ENCODE measurements around the gene WBP2.

WBP2 gene

DNA sequence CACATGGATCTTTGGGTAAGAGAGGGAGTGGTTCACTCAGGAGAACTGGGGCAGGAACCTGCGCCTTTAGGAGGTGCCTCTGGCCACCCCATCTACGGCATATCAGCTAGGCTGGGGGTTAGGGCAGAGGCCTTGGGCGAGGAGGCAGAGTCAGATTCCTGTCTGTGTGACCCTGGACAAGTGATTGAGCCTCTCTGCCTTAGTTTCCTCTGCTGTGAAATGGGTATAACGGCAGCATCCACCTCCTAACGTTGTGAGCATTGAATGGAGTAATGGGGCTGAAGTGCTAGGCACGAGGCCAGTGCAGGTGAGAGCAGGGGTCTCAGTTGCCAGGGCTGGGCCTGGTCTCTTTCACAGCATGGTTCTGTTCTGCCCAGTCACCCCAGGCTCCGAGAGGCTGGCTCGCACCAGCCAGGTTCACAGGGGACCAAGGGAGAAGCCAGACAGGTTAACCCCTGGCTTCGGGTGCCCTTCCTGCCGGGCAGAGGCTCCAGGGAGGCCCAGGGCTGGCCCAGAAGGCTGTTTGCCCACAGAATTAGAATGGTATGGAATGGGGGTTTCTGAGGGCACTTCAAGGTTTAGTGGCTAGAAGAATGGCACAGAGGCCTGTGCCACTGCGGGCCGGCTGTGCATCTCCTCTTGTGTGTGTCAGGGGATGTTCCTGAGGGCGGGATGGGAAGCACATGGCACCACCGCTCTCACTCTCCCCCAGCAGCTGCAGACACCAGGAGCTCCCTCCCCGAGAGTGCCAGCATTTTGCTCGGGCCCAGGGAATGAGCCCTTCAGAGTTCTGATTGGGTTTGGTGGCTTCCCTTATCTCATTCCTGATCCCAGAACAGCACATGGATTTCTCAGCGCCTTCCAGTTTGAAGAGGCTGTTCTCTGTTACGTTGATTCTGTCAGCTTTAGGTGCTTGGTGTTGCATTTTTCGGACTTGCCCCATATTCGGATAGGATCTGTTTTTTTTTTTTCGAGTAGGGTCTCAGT, 34.7 kb downstream of the WBP2 start:
- DNase-seq (ENCODE audit: insufficient read length) (no peak), FAIRE-seq (no peak)
- TF ChIP-seq TAF1 (IDR thresholded peaks at IDR 0.05; ENCODE audit: borderline replicate concordance, low read depth, low read length) (no peak), POLR2AphosphoS5 (IDR thresholded peaks at IDR 0.05; ENCODE audit: low read depth, low read length) (no peak), POLR2A (IDR thresholded peaks at IDR 0.05; ENCODE audit: low read depth, low read length) (no peak)

DNA sequence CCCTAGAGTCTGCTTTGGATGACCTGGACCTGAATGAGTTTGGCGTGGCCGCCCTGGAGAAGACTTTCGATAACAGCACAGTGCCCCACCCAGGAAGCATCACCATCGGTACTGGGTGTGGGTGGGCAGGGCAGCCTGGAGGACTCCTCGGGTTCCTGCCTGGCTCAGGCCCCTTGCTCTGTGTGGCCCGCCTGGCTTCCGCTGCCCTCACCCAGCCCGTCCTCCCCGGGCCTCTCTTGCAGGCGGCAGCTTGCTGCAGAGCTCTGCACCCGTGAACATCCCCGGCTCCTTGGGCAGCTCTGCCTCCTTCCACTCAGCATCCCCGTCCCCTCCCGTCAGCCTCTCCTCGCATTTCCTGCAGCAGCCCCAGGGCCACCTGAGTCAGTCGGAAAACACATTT, 35.5 kb downstream of the WBP2 start:
- DNase-seq (ENCODE audit: insufficient read length) = no peak
- no peak for FAIRE-seq
- TF ChIP-seq POLR2AphosphoS5 (IDR thresholded peaks at IDR 0.05; ENCODE audit: low read depth, low read length) (no peak), TAF1 (IDR thresholded peaks at IDR 0.05; ENCODE audit: borderline replicate concordance, low read depth, low read length) (no peak), POLR2A (IDR thresholded peaks at IDR 0.05; ENCODE audit: low read depth, low read length) (no peak)

DNA sequence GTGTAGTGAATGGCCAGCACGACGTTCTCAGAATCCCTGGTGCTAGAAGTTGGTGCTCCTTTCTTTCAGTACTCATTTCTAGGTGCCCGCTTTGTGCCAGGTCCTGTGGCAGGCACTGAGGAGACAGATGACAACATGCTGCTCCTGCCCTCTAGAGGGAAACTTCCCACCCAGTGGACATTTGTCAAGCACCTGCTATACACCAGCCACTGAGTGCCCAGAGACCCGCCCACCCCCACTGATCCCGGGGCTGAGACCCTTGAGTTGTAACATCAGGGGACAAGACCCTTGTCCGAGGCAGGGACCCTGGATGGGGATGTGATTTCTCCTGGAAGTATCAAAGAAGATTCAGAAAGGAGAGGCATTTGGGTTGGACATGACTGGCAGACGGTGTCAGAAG, 36.0 kb downstream of the WBP2 start:
- FAIRE-seq (no peak), DNase-seq (ENCODE audit: insufficient read length) (no peak)
- no peak for TF ChIP-seq POLR2AphosphoS5 (IDR thresholded peaks at IDR 0.05; ENCODE audit: low read depth, low read length)
- no peak for TF ChIP-seq POLR2A (IDR thresholded peaks at IDR 0.05; ENCODE audit: low read depth, low read length)

DNA sequence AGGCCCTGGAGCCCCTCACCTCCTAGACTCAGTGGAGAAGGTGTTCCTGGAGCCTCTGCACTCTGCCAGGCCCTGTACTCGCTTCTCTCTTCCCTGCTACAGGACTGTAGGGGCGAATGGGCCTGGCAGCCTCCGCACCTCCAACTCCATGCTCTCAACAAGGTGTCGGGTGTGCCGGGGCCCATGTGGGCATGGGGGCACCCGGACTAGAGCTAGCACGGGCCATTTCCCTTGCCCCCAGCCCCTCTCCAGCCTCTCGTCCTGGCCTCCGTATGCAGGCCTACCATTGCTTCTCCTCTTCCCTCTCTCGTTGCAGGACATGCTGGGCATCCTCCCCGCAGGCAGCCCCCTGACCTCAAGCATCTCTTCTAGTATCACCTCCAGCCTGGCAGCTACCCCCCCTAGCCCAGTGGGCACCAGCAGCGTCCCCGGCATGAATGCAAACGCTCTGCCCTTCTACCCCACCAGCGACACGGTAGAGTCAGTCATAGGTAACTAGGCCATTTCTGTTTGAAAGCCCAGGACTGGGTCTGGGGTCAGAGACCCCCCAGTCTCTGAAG, 36.7 kb downstream of the WBP2 start:
- no peak for FAIRE-seq
- no peak for DNase-seq (ENCODE audit: insufficient read length)
- no peak for TF ChIP-seq TAF1 (IDR thresholded peaks at IDR 0.05; ENCODE audit: borderline replicate concordance, low read depth, low read length)
- TF ChIP-seq POLR2A (IDR thresholded peaks at IDR 0.05; ENCODE audit: low read depth, low read length) = no peak
- no peak for TF ChIP-seq POLR2AphosphoS5 (IDR thresholded peaks at IDR 0.05; ENCODE audit: low read depth, low read length)

DNA sequence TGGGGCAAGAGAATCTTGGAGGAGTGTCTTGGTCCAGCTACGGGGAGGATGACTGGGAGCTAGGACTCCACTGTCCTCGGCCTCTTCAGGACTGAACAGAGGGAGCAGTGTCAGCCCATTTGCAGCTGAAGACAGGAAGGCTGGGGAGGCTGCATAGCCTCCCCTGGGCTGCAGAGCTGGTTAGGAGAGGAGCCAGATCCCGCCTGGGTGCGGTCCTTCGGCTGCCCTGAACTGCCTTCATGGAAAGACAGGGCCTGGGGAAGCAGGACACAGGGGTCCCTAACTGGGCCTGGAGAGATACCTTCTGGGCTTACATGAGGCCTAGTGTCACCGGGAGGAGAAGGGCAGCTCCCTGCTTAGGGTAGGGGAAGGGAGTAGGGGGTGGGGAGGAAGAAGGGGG, 37.6 kb downstream of the WBP2 start:
- no peak for FAIRE-seq
- TF ChIP-seq POLR2AphosphoS5 (IDR thresholded peaks at IDR 0.05; ENCODE audit: low read depth, low read length) (no peak), POLR2A (IDR thresholded peaks at IDR 0.05; ENCODE audit: low read depth, low read length) (no peak), TAF1 (IDR thresholded peaks at IDR 0.05; ENCODE audit: borderline replicate concordance, low read depth, low read length) (no peak)
- DNase-seq (ENCODE audit: insufficient read length) = no peak

DNA sequence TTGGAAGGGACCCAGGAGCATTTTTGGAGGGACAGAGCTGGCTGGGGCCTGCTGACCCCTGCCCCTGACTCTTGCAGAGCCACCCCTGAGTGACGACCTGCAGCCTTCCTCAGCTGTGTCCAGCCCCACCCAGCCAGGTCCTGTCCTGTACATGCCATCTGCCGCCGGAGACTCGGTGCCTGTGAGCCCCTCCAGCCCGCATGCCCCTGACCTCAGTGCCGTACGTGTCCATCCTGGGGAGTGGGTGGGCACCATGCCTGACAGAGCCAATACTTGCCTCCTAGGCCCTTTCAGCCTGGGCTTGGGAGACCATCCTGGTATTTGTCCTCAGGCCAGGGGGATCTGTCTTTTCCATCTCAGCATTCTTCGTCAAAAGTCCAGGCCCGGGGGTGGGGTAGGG, 38.4 kb downstream of the WBP2 start:
- no peak for TF ChIP-seq POLR2AphosphoS5 (IDR thresholded peaks at IDR 0.05; ENCODE audit: low read depth, low read length)
- TF ChIP-seq TAF1 (IDR thresholded peaks at IDR 0.05; ENCODE audit: borderline replicate concordance, low read depth, low read length) = no peak
- no peak for TF ChIP-seq POLR2A (IDR thresholded peaks at IDR 0.05; ENCODE audit: low read depth, low read length)
- FAIRE-seq (no peak), DNase-seq (ENCODE audit: insufficient read length) (no peak)

DNA sequence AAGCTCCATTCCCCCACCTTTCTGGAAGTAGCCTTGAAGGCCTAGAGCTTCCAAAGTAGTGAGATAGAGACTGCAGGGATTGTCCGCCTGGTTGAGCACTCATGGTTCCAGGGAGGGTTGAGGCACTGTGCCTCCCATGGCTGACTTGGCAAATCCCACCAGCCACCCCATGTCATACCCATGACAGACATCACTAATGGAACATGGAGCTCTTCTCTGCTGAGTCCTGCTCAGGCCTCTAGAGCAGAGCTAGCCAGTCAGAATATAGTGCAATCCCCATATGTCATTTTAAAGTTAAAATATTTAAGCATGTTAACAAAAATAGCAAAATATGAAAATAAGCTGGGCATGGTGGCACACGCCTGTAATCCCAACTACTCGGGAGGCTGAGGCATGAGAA, 39.7 kb downstream of the WBP2 start:
- TF ChIP-seq TAF1 (IDR thresholded peaks at IDR 0.05; ENCODE audit: borderline replicate concordance, low read depth, low read length) = no peak
- TF ChIP-seq POLR2AphosphoS5 (IDR thresholded peaks at IDR 0.05; ENCODE audit: low read depth, low read length) = no peak
- TF ChIP-seq POLR2A (IDR thresholded peaks at IDR 0.05; ENCODE audit: low read depth, low read length) = no peak
- FAIRE-seq (no peak), DNase-seq (ENCODE audit: insufficient read length) (no peak)

DNA sequence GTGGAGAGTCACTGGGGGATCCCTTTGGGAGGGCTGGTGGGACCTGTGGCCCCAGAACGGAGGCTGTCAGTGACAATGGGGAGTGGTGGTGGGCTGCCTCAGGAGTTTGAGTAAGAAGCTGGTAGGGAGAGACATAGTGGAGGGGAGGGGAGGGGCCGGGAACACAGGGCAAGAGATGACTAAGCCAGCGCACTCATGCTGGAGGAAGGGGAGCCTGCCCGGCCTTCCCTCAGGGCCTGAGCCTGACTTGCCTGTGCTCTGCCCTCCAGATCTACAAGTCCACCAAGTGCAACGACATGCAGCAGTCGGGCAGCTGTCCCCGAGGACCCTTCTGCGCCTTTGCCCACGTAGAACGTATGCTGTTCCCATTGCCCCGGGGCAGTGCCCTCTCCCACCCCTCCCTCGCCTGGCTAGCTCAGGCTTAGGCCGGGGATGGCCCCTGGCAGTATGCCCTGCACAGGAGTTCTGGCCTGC, 40.2 kb downstream of the WBP2 start:
- no peak for DNase-seq (ENCODE audit: insufficient read length)
- no peak for FAIRE-seq
- TF ChIP-seq TAF1 (IDR thresholded peaks at IDR 0.05; ENCODE audit: borderline replicate concordance, low read depth, low read length) = no peak
- TF ChIP-seq POLR2AphosphoS5 (IDR thresholded peaks at IDR 0.05; ENCODE audit: low read depth, low read length) = no peak
- TF ChIP-seq POLR2A (IDR thresholded peaks at IDR 0.05; ENCODE audit: low read depth, low read length) = no peak

DNA sequence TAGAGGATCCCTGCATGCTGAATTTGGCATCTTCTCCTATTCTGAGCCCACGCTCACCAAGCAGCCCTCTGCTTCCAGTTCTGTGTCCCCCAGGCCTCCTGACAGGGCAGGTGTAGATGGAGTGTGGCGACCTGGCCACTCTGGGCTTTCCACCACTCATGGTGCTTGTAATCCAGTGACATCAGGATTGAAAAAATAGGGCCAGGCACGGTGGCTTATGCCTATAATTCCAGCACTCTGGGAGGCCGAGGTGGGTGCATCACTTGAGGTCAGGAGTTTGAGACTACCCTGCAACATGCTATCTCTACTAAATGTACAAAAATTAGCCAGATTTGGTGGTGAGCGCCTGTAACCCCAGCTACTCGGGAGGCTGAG, 41.1 kb downstream of the WBP2 start:
- no peak for TF ChIP-seq POLR2AphosphoS5 (IDR thresholded peaks at IDR 0.05; ENCODE audit: low read depth, low read length)
- no peak for TF ChIP-seq POLR2A (IDR thresholded peaks at IDR 0.05; ENCODE audit: low read depth, low read length)
- no peak for TF ChIP-seq TAF1 (IDR thresholded peaks at IDR 0.05; ENCODE audit: borderline replicate concordance, low read depth, low read length)
- FAIRE-seq = no peak
- no peak for DNase-seq (ENCODE audit: insufficient read length)

DNA sequence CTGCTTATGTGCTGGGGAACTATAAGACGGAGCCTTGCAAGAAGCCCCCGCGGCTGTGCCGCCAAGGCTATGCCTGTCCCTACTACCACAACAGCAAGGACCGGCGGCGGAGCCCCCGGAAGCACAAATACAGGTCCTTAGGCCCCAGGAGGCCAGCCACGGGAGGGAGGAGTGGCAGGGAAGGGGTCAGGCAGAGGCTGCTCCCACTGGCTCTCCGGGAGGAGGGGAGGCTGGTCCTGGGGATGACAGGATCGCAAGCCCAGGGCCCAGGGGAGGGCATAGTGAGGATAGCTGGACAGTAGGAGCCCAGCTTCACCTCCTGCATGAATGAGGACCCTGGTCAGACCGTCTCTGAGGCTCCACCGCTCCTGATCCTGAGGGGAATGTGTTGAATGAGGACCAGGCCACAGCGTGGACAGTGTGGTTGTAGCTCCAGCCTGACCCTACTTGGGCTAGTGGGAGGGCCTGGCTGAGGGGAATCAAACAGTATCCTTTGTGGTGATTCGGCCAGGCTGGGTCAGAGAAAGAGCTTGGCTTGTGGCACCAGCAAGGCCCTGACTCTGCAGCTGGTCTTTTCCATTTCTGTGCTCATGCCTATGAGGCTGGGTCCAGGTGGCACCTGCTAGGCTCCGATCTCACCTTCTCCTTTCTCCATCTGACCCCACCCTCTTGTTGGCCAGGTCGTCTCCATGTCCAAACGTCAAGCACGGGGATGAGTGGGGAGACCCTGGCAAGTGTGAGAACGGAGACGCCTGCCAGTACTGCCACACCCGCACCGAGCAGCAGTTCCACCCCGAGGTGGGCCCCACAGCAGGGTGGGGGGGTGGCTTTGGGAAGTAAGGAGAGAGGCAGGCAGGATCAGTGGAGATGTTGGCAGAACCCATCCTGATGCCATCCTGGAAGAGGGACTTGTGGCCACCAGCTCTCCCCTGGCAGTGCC, 41.8 kb downstream of the WBP2 start:
- FAIRE-seq (no peak), DNase-seq (ENCODE audit: insufficient read length) (no peak)
- TF ChIP-seq POLR2A (IDR thresholded peaks at IDR 0.05; ENCODE audit: low read depth, low read length) (no peak), TAF1 (IDR thresholded peaks at IDR 0.05; ENCODE audit: borderline replicate concordance, low read depth, low read length) (no peak), POLR2AphosphoS5 (IDR thresholded peaks at IDR 0.05; ENCODE audit: low read depth, low read length) (no peak)

Data from GM12892 (cell line).